HG03520 (cell line): Measurements from ENCODE around the gene RHEX.
"Not testable (repeated sequence)": the region's sequence is repeated elsewhere in the genome, so short reads cannot be mapped to it uniquely, and the experiment has no call there.

ENCODE experiments used
- ATAC-seq: cut with Tn5 transposase; IDR thresholded peaks from one replicate; pipeline ENCODE4 v1.9.1; 2021; ENCODE audit warnings: mild to moderate bottlenecking, moderate library complexity; ENCODE audit not compliant: unreplicated experiment

Gene RHEX, protein sequence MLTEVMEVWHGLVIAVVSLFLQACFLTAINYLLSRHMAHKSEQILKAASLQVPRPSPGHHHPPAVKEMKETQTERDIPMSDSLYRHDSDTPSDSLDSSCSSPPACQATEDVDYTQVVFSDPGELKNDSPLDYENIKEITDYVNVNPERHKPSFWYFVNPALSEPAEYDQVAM

DNA sequence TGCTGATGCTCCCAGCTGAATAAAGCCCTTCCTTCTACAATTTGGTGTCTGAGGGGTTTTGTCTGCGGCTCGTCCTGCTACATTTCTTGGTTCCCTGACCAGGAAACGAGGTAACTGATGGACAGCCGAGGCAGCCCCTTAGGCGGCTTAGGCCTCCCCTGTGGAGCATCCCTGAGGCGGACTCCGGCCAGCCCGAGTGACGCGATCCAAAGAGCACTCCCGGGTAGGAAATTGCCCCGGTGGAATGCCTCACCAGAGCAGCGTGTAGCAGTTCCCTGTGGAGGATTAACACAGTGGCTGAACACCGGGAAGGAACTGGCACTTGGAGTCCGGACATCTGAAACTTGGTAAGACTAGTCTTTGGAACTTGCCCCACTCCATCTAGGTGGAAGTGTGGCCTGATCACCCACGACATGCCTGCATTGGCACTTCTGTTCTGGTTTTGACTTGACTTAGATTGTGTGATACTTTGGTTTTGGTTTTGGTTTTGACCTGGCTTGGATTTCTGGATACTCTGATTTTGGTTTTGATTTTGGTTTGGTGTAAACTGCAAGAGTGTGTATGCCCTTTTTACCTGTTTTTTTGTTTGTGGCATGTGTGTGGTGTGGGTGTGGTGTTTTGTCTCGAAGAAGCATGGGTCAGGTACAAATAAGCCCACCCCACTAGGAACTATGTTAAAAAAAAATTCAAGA, at the start of gene RHEX:
Gene RHEX (plus strand): TSS at position 255 of the 692 bp plus-strand sequence. CDS start 44,656 bp downstream, outside the sequence.
- not testable (repeated sequence) for ATAC-seq

GRCh38 chr1:206003854-206004800, 48.8 kb upstream of the RHEX start:
- no peak for ATAC-seq

- ATAC-seq, result no peak
These were observed 48.1 kb upstream of the RHEX start for GRCh38 chr1:206004826-206005225.

GRCh38 chr1:206005234-206005633, 47.7 kb upstream of the RHEX start:
- ATAC-seq, result no peak

DNA sequence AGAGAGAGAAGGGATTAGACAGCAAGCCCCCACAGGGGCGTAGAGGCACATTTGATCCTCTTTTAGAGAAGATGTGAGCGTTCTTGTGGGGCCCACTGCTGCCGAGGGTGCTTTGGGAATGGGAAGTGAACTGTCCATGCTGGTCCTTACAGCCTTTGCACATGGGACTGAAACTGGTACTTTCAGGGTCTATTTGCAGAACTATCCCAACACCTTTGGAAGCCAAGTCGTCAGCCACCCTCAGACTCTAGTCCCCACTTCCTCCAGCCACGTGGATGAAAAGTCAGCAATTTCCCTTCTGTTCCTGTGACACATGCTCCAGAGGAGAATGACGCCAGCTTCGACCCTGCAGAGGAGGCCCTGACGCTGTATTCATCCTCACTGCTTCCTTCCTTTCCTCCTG, 47.2 kb upstream of the RHEX start:
- no peak for ATAC-seq

DNA sequence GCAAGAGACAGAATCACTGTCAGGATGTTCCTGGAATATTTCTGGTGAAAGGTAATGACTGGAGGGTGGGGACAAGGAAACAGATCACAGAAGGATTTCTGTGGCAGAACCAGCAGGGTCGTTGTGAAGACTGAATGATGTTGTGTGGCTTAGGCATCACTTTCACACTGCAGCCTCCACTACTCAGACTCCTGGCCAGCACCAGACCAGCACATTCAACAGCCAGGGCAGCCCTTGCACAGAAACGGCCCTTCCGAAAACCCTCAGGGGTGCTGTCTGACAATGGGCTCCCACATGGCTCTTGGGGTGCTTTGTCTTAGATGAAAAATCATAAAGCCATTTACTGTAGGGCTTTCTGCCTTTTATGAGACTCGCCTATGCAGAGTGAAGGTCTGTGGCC, 46.0 kb upstream of the RHEX start:
- ATAC-seq, result no peak

- ATAC-seq, result no peak
These were observed 42.9 kb upstream of the RHEX start for GRCh38 chr1:206010060-206010459.

- no peak for ATAC-seq
These were observed 41.9 kb upstream of the RHEX start for GRCh38 chr1:206011057-206011456.

GRCh38 chr1:206012086-206012859, 40.7 kb upstream of the RHEX start:
- ATAC-seq, result peak; percentile 93

DNA sequence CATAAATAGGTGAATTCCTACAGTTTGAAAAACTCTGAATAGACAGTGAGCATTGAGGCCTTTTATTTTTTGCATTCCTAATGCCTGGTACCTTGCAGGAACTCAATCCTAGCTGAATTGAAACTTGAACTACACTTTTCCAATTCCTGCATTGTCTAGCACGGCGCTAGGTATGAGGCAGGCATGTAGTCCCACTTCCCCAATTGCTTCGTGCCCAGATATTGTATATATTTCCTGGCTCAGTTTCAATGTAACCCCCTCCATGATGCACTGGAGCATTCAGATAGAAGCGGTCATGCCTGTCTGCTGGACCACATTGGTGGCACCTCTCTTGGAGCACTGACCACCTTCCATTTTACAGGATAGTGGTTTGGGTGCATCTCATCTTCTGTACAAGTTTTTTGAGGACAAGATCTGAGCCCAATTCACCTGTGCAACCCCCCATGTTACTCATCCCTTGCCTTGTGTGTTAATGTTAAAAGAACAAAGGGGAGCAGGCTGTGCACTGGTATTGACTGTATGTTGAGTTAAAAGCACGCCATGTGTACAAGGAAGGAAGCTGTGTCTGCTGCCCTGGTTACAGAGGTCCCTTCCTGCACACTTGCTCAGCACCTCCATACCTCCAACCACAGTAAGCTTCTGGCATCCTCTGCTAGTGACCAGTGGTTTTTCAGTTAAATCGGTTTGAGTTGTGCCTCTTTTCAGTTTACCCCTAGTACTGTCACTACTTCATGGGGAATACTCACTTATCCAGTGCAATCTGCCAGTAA, 39.8 kb upstream of the RHEX start:
- ATAC-seq, result no peak

DNA sequence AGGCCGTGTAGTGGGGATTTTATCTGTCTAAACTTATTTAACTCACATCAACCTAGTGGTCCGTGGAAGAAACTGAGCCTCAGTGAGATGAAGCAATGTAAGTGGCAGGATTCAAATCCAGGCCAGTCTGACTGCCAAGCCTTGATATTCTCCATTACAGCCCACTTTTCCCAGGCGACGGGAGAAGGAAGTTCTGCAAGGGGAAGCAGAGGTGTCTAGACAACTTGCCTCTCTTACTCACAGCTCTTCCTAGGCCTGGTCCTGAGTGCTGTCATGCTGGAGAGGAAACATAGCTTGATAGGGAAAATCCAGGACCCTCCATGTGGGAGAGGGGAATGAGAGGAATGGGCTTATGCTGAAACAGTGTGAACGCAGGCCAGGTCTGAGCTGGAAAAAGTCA, 38.4 kb upstream of the RHEX start:
- ATAC-seq, result no peak

DNA sequence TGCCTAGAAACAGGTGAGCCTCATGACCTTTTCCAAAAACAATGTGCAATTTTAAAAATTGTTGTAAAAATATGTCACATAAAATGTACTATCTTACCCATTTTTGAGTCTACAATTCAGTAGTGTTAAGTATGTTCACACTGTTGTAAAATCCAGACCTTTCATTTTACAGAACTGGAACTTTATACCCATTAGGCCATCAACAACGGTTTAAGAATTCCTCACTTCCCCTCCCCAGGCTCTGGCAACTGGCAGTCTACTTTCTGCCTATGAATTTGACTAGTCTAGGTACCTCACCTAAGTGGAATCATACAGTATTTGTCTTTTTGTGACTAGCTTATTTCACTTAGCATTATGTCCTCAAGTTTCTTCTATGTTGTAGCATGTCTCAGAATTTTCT, 37.9 kb upstream of the RHEX start:
- no peak for ATAC-seq

- no peak for ATAC-seq
These were observed 32.5 kb upstream of the RHEX start for GRCh38 chr1:206020393-206021007.

DNA sequence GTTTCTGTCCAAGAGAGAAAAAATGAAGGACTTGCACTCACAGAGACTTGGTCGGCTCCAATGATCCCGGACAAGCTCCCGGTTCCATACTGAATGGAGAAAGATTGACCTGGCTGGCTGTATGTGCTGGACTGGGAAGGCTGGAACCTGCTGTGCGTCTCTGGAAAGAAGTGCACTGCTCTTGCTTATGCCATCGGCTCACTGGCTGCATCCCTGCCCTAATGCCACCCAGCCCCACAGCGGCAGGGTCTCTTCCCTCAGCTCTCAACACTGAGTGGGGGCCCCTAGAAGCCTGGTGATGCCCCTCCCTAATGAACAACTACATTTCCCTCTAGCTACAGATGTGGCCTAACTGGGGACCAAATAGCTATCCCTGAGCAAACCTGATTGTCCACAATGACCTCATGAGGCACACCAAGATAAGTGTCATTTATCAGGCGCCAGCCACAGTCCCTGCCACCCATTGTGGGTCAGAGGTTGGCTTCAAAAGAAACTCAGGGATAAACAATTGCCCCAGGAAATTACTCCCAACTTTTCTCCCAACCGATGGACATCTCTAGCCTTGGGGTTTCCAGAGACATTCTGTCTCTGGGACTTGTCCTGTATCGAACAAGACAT, 31.9 kb upstream of the RHEX start:
- no peak for ATAC-seq

GRCh38 chr1:206021626-206022365, 31.2 kb upstream of the RHEX start:
- ATAC-seq, result no peak

DNA sequence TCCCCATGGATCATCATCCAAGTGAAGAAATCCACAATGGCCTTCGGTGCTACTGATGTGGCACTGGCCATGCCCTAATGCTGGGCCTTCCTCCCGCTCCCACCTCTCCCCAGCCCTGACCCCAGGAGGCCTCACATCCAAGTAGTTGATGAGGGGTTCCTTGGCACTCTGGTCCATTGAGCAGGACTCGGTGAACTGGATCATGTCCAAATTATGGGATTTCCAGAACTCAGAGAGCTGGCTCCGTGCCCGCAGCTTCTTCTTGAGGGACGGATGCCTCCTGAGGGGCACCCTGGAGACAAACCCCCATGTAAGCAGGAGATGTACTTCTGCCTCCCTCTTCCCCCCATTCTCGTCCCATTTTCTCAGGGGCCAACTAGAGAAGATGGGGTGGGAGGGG, 30.2 kb upstream of the RHEX start:
- no peak for ATAC-seq

GRCh38 chr1:206023695-206024094, 29.3 kb upstream of the RHEX start, which contains the start of gene CTSE:
CTSE (minus strand) TSS chr1:206023895; CDS start chr1:206023791, 104 bp downstream.
- ATAC-seq, result no peak

GRCh38 chr1:206025283-206025820, 27.6 kb upstream of the RHEX start:
- no peak for ATAC-seq
